Choroid plexus epithelial cell (primary cell): ENCODE data around the gene SH2D3C.

ENCODE experiments used
- DNase-seq: peaks from one replicate; pipeline ENCODE4 v3.0.0-alpha.2; 2010; ENCODE audit warnings: low read depth
- H3K4me3 ChIP-seq: 2 replicates; pipeline ENCODE4 v1.5.1; 2011; ENCODE audit warnings: low read depth, mild to moderate bottlenecking, control low read depth, low read length, moderate library complexity
- TF ChIP-seq, protein P1 (sequence below): conservative IDR thresholded peaks from 2 replicates; pipeline ENCODE4 v1.5.1; 2011; ENCODE audit warnings: low read depth, mild to moderate bottlenecking, control low read depth, inconsistent platforms, low read length, moderate library complexity

Gene SH2D3C

DNA sequence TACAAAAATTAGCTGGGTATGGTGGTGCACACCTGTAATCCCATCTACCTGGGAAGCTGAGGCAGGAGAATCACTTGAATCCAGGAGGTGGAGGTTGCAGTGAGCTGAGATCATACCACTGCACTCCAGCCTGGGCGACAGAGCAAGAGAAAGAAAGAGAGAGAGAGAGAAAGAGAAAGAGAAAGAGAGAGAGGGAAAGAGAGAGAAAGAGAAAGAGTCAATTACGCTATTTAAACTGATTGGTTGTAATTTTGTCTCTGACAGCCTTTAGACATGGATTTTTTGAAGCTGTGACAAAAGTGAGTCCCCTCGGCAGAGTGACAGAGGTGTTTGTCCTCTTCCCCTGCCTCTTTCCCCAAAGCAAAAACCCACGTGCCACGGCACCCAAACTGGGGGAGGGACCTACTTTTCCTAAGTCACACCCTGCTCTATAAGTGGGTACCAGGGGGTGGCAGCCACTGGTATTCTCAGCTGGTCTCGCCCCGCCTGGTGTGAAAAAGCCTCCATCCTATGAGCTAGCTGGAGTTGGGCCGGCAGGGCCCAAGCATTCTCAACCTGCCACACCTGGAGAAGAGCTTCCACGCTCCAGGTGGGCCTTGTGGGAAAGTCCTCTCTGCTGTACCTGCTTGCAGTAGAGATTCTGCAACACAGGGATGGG lies 75.0 kb downstream of the SH2D3C start:
- H3K4me3 ChIP-seq, result no peak overlapping the region
- TF ChIP-seq, protein P1, sequence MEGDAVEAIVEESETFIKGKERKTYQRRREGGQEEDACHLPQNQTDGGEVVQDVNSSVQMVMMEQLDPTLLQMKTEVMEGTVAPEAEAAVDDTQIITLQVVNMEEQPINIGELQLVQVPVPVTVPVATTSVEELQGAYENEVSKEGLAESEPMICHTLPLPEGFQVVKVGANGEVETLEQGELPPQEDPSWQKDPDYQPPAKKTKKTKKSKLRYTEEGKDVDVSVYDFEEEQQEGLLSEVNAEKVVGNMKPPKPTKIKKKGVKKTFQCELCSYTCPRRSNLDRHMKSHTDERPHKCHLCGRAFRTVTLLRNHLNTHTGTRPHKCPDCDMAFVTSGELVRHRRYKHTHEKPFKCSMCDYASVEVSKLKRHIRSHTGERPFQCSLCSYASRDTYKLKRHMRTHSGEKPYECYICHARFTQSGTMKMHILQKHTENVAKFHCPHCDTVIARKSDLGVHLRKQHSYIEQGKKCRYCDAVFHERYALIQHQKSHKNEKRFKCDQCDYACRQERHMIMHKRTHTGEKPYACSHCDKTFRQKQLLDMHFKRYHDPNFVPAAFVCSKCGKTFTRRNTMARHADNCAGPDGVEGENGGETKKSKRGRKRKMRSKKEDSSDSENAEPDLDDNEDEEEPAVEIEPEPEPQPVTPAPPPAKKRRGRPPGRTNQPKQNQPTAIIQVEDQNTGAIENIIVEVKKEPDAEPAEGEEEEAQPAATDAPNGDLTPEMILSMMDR, result no peak
- DNase-seq, result no peak

DNA sequence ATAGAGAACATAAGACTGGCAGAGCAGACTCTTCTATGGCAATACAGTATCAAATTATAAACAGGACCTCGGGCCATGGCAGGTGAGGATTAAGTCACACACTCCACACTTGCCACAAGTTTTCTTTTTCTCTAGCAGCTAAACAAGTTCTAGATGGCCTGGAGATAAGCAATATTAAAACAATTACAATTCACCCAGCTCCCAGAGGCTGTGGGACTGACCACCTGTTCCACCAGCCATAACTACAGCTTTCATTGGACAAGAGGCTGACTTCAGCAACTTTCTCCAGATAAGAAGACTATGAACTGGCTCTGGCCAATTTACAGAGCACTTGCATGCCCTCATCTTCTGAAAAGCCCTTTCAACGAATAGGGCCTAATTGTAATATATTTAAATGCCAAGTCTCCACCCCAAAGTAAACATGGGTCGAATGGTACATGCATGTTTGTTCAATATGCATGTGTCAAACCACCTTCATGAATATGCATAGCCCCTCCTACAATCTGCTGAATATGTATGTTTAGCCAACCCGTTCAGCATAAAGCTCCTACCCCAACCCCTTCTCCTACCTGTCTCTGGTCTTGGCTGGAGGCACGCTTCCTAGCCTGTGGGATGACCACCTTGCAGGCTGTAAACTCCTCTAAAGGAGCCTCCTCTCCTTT lies 77.7 kb downstream of the SH2D3C start:
- TF ChIP-seq, protein P1, result no peak
- H3K4me3 ChIP-seq, result no peak overlapping the region
- DNase-seq, result no peak

DNA sequence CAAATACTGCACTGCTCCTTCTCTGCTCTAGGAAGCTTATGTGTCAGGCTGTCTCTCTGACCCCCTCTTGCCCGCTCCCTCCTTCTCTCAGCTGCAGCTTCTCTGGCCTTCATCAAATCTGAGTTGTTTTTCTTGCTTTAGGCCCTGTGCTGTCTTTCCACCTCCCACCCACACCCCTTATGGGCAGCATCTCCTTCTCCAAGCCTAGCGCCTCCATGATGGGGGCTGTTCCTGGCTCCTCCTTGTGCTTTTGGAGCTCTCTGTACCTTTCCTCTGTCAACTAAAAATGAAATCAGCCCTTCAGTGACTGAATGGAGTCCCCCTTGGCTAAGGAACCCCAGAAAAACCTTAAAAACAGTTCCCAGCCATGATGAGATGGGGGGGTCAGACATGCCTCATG lies 78.3 kb downstream of the SH2D3C start:
- TF ChIP-seq, protein P1, result no peak
- no peak for DNase-seq
- H3K4me3 ChIP-seq, result no peak overlapping the region

DNA sequence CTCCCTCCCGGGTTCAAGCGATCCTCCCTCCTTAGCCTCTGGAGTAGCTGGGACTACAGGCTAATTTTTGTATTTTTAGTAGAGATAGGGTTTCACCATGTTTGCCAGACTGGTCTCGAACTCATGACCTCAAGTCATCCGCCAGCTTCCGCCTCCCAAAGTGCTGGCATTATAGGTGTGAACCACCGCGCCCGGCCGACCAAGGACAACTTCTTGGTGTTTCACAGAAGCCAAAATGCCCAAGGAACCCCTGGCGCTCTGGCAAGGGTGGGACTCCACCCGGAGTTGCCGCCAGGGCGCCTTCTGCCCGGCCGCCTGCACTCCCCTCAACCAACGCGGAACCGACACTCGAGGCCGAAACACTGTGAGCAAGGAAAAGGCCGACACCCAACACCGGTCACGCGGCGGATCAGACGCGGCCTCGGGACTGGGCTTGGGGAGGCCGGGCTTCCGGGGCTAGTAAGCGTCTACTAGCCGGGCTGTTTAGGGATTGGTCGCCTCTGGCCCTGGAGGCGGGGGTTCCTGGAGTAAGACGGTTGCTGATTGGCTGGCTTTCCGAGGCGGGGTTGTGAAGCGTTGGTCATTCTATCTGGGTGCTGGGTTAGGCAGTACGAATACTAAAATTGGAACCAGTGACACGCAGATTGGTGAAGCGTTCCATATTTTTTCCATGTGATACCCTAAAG lies 79.3 kb downstream of the SH2D3C start:
- peak; percentile 99 for DNase-seq

DNA sequence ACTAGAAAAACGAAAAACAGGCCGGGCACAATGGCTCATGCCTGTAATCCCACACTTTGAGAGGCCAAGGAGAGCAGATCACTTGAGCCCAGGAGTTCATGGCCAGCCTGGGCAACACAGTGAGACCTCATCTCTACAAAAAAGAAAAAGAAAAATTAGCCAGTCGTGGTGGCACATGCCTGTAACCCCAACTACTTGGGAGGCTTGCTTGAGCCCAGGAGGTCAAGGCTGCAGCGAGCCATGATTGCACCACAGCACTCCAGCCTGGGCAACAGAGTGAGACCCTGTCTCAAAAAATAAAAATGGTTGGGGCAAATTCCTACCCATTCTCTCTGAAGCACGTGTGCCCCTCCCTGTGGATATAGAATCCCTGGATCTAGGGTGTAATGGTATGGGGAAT lies 80.1 kb downstream of the SH2D3C start:
- H3K4me3 ChIP-seq, result no peak overlapping the region
- DNase-seq, result no peak
- TF ChIP-seq, protein P1, result no peak

More for the DNA sequence above, 79.3 kb downstream of the SH2D3C start:
- TF ChIP-seq, protein P1, result peak; percentile 11
- H3K4me3 ChIP-seq, result peak overlapping the region; percentile 47

DNA sequence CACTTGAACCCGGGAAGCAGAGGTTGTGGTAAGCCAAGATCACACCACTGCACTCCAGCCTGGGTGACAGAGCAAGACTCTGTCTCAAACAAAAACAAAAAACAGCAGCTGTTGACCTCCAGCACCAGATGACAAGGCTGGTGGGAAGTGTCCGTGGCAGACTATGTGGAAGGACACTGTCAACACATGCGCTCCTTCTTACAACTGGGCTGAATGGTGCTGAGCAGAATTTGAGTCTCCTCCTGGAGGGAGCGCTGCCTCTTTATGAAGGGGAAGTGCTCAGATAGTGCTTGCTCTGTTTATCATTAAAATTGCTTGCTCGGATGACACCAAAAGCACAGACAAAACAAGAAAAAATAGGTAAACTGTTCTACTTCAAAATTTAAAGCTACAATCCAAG lies 80.9 kb downstream of the SH2D3C start:
- no peak overlapping the region for H3K4me3 ChIP-seq
- TF ChIP-seq, protein P1, result no peak
- no peak for DNase-seq
